Stimulated activated CD8-positive, alpha-beta memory T cell treated with anti-CD3 and anti-CD28 coated beads, Interleukin-7, amount 100 ng/mL, for 1 hour (primary cell): ENCODE results near the gene SHF.

Experiments
- DNase-seq, 2 donors: peaks; one replicate each; pipeline ENCODE4 v3.0.0-alpha.2; 2020; ENCODE audit warnings: low read depth in 2 of 2

SHF gene

GRCh38 chr15:45169608-45170480 lies 17.9 kb downstream of the SHF start:
- no peak for DNase-seq

- DNase-seq = no peak
Observed at GRCh38 chr15:45168751-45169551, 18.8 kb downstream of the SHF start.

DNA sequence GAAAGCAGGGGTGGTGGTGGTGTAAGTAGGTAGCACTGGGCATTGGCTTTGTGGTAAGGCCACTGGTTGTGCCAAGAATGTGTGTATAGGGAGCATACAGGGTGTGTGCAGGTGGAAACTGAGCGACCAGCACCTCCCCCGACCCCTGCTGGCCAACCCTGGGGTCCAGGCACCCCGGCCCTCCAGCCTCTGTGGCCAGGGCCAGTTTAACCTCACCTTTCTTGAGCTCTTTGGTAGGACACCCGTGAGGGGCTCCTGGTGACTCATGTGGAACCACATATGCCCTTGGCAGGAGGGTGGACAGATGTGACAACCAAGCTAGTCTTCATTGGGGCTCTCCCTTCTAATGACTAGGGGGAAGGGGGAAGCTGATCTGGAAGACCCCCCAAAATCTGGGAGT lies 19.5 kb downstream of the SHF start:
- DNase-seq = no peak

- DNase-seq = no peak
Observed at GRCh38 chr15:45167631-45168205, 20.0 kb downstream of the SHF start.

DNA sequence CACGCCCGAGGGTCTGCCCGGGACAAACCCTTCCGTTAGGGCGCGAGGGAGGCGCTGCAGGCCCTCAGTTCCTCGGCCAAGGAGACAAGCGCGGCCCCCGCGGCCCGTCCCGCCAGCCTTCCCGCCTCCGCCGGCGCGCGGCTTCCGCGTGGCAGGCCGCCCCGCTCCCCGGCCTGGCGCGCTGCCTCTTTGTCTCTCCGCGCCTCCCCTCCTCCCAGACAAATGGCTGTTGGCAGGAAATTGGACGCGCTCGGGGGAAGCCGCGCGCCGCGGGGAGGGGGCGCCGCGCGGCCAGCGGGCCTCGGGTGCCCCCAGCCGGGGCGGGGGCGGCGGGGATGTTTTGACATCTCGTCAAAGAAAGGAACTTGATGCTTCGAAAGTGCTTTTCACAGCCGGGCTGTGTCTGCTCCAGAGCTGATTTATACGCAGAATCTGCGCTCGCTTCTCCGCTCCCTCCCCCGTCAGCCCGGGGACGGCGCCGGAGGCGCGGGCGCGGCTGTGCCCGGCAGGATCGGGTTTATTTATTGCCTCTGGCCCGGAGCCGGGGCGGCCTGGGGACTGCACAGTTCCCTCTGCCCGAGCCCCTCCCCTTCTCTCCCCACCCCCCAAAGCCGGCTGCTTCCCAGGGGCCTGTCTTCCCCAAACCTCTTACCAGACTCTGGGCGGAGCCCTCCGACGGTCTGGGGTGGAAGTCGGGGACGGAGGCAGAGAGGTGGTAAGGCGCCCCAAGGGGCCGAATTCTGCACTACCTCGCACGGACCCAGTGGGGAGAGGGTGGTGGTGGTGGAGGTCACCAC lies 20.7 kb downstream of the SHF start:
- DNase-seq = peak; percentile 56 to 66

DNA sequence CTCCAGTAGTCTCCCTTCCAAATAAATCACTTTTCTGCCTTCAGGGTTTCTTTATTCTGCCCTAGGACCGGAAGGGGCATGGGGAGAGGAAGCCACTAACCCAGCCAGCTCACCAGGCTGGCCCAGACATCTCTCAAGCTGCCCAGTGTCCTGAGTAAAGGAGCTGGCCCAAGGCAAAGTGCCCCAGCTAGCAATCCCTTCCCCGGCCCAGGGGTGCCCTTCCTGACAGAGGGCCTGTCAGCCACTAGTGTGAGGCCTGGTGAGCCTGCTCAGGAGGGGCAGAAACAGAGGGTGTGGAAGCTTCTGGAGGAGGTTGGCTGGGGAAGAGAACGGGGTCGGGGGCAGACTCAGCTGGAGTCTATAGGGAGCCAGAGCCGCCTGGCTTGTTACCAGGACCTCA lies 22.2 kb downstream of the SHF start:
- no peak for DNase-seq

DNA sequence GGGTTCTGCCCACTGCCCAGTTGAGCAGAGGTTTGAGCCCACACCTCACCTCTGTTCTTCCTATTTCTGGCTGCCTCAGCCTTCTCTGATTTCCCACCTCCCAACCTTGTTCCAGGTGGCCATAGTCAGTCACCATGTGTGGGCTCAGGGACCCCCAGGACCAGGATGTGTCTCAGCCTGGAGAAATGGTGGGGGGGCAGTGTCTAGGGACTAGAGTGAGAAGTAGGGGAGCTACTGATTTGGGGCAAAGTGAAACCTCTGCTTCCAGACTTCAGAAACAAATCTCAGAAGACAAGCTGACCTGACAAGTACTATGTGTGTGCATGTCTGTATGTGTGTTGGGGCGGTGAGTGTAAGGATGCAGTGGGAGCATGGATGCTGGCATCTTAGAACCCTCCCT lies 22.9 kb downstream of the SHF start:
- DNase-seq = no peak

GRCh38 chr15:45163508-45163856 lies 24.3 kb downstream of the SHF start:
- no peak for DNase-seq

DNA sequence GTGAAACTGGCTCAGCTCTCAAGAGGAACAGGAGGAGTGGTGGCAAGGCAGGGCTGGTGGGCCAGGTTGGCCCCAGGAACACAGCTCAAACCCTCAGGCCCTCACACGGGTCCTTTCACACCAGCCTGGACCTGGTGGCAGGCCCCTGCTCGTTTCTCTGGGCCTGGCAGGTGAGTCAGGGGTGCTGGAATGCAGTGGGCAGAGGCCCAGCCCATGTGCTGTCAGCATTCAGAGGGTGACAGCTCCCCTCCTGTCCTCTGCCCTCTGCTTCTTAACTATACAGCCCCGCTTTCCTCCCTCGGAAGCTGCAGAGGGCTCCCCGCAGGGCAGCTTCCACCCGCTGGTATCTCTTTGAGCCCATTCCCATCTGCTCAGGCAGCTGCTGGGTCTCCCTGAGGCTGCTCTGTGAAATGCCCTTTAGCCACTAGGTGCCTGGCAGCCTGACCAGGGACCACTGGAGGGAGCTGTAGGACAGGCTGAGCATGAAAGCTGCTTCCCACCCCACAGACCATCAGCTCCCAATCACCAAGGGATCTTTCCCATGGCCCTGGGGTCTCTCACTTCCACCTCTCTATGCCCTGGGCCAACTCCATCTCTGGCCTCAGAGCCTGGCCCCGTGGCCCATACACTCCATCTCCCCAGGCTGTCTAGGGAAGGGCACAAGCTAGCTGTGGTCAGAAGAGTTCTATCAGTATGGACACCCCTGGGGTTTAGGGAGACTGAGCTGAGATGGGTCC lies 24.8 kb downstream of the SHF start:
- DNase-seq = peak; percentile 30 to 32

DNA sequence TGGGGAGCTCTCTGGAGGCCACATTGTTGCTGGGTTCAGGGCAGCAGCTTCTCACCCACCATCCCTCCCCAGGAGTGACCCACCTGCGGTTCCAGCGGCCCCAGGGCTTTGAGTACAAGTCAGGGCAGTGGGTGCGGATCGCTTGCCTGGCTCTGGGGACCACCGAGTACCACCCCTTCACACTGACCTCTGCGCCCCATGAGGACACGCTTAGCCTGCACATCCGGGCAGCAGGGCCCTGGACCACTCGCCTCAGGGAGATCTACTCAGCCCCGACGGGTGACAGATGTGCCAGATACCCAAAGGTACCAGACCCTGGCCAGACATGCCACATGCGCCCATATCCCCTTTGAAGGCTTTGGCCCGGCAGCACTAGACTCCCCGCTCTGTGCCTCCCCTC lies 26.1 kb downstream of the SHF start:
- DNase-seq = no peak

DNA sequence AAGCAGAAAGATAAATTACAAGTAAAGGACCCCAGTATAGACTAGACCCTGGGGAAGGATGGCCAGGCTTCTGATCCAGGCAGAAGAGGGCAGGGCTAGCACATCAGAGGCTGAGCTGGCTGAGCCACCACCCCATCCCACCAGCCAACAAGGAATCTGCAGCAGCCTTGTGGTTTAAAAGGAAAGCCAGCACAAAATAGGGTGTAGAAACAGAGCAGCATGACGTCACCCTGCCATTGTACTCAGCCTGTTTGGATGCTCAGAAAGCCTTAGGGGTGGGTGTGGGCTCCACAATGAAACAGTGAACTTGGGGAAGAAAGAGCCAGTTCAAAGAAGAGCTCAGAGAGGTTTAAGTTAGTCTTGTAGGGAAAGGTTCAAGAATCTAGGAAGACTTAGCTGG lies 29.8 kb downstream of the SHF start:
- DNase-seq = no peak

GRCh38 chr15:45156744-45157455 lies 30.9 kb downstream of the SHF start:
- no peak for DNase-seq

- no peak for DNase-seq
Observed at GRCh38 chr15:45155739-45156138, 32.0 kb downstream of the SHF start.

GRCh38 chr15:45151998-45152828 lies 35.6 kb downstream of the SHF start:
- DNase-seq = no peak

- no peak for DNase-seq
Observed at GRCh38 chr15:45150997-45151396, 36.8 kb downstream of the SHF start.

DNA sequence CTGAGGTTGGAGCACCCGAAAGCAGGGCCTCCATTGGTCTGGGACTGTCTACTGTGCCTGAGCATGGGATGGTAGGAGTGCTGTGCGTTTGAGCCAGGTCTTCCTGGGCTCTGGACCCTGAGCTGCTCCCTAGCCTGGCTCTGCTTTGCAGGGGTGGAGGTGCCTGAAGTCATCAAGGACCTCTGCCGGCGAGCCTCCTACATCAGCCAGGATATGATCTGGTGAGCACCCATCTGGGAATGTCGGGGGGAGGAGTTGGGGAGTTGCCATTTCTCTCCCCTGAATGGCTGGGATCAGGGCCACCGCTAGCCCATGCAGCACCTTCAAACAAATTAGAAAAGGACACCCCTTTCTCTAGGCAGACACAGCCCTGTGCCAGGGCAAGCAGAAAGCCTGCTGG lies 37.3 kb downstream of the SHF start:
- no peak for DNase-seq

- no peak for DNase-seq
Observed at GRCh38 chr15:45149060-45149459, 38.7 kb downstream of the SHF start.

DNA sequence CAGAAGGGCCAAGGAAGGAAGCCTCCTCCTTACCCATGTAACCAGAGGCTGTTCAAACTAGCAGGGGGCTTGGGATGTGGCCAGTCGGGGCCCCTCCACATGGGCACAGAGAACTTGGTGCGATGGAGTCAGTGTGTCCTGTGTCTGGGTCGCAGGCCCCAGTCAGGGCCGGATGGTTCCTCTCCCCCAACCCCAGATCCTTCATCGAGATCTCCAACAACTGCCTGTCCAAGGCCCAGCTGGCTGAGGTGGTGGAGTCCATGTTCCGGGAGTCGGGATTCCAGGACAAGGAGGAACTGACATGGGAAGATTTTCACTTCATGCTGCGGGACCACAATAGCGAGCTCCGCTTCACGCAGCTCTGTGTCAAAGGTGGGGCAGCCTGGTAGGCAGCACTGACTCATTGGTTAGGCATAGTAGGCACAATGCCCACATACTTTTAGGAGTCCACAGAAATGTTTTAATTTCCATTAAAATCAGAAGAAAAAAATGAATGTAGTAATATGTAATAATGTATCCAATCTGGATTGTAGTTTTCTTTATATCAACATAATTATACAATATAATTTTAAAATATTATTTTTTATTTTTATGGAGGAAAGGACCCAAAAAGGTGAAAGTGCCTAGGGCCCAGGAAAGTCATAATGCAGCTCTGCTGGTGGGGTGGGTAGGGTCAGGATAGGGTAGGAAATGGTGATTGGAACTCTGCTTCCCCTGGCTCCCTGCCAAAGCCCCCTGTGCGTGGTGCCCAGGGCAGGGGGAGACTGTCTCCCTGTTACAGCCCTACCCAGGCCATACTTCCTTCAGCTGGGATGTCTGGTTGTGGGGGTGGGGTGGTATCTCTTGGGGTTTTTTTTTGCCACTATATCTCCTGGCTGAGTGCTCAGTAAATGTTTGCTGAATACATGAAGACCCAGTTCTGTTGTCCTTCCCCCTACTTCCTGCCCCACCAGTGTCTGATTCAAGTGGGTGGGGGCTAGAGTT lies 39.4 kb downstream of the SHF start:
- DNase-seq = no peak

DNA sequence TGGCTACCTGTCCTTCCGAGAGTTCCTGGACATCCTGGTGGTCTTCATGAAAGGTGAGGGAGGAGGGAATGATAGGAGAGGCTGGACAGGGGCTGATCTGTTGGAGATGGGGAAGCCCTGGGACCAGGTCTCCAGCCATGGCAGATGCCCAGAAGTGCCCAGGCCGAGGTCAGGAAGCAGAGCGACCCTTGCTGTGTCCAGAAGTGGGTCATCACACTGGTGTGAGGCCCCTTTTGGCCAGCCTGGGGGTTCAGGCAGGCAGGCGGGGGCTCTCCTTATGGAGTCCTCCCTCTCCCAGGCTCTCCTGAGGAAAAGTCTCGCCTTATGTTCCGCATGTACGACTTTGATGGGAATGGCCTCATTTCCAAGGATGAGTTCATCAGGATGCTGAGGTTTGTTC lies 40.2 kb downstream of the SHF start:
- no peak for DNase-seq
